Cerebellar nuclear complex (tissue), 1 donor: ENCODE results near the gene HNMT.

Source experiments
- DNase-seq, 2 experiments: peaks; one replicate each; lab custom pipeline; 2025; lab: John Stamatoyannopoulos, UW

Gene HNMT

GRCh38 chr2:138012082-138012481, 47.8 kb downstream of the HNMT start:
- no peak for DNase-seq

GRCh38 chr2:138012968-138013367, 48.7 kb downstream of the HNMT start:
- DNase-seq, result no peak

GRCh38 chr2:138013639-138014038, 49.4 kb downstream of the HNMT start:
- no peak for DNase-seq

GRCh38 chr2:138015494-138015893, 51.2 kb downstream of the HNMT start:
- no peak for DNase-seq

GRCh38 chr2:138016351-138017087, 52.2 kb downstream of the HNMT start:
- no peak for DNase-seq

- DNase-seq, result no peak
Measured at GRCh38 chr2:138017824-138018223, 53.6 kb downstream of the HNMT start.

- no peak for DNase-seq
Measured at GRCh38 chr2:138018866-138019688, 54.8 kb downstream of the HNMT start.

- no peak for DNase-seq
Measured at GRCh38 chr2:138020432-138020831, 56.2 kb downstream of the HNMT start.

GRCh38 chr2:138021154-138021553, 56.9 kb downstream of the HNMT start:
- no peak for DNase-seq

GRCh38 chr2:138023298-138023697, 59.0 kb downstream of the HNMT start:
- DNase-seq, result no peak

- DNase-seq, result peak in 1 of 2 experiments; percentile 43
Measured at GRCh38 chr2:138023976-138024375, 59.7 kb downstream of the HNMT start.

GRCh38 chr2:138026111-138027020, 62.1 kb downstream of the HNMT start:
- peak in 1 of 2 experiments; percentile 43 for DNase-seq

GRCh38 chr2:138028538-138028937, 64.3 kb downstream of the HNMT start:
- DNase-seq, result no peak

- DNase-seq, result no peak
Measured at GRCh38 chr2:138029276-138029675, 65.0 kb downstream of the HNMT start.

- DNase-seq, result no peak
Measured at GRCh38 chr2:138030459-138030858, 66.2 kb downstream of the HNMT start.

- DNase-seq, result no peak
Measured at GRCh38 chr2:138032334-138032733, 68.1 kb downstream of the HNMT start.

- no peak for DNase-seq
Measured at GRCh38 chr2:138034536-138034935, 70.3 kb downstream of the HNMT start.

- no peak for DNase-seq
Measured at GRCh38 chr2:138035608-138036217, 71.4 kb downstream of the HNMT start.

GRCh38 chr2:138036522-138036921, 72.2 kb downstream of the HNMT start:
- DNase-seq, result no peak

- no peak for DNase-seq
Measured at GRCh38 chr2:138037090-138037489, 72.8 kb downstream of the HNMT start.

- no peak for DNase-seq
Measured at GRCh38 chr2:138040616-138041015, 76.3 kb downstream of the HNMT start.

GRCh38 chr2:138042311-138042710, 78.0 kb downstream of the HNMT start:
- no peak for DNase-seq
